COR-L47 (cell line): ENCODE results near the gene OR51B2.
"Not testable (repeated sequence)": the region's sequence is repeated elsewhere in the genome, so short reads cannot be mapped to it uniquely, and the experiment has no call there.

Source experiments
- DNase-seq: peaks from one replicate; lab custom pipeline; 2025; lab: John Stamatoyannopoulos, UW

OR51B2 gene

DNA sequence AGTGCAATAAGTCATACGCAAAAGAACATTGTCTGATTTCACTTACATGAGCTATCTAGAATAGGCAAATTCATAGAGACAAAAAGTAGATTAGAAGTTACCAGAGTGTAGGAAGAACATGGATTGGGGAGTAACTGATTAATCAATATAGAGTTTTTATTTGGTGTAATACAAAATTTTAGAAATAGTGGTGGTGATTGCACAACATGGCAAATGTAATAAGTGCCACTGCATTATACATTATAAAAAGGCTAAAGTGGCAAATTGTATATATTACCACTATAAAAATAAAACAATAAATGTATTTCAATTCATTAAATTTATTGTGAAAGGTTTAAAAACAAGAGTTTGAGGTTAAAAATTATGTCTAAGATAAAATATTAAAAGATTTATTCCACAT lies 13.7 kb downstream of the OR51B2 start:
- DNase-seq: no peak

DNA sequence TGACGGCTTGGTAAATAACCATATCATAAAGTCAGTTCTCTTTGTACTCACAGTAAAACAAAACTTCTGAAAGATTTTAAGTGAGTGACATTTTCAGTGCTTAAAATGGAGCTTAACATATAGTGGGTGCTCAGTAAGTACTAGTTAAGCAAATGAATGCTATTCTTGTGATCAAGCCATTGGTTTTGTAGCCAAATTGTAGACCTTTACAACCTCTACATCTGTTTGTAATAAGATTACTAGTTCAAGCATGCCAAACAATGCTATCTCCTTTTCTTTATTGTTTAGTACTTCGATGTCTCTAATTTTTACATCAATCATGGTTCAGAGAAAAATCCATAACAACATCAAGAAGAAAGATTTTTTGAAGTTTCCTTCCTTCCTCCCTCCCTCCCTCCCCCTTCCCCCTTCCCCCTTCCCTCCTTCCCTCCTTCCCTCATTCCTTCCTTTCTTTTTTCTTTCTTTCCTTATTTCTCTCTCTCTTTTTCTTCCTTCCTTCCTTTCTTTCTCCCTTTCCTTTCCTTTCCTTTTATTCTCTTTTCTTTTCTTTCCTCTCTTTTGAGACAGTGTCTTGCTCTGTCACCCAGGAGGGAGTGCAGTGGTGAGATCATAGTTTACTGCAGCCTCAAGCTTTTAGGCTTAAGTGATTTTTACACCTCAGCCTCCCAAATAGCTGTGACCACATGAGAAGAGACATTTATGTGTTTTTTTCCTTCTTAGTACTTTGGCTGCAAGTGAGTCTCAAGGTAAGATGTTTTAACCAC lies 16.7 kb downstream of the OR51B2 start:
- no peak for DNase-seq

- DNase-seq: no peak
These were observed 20.1 kb downstream of the OR51B2 start for GRCh38 chr11:5304046-5304445.

- DNase-seq: no peak
These were observed 20.5 kb downstream of the OR51B2 start for GRCh38 chr11:5303626-5304025.

GRCh38 chr11:5301846-5302245 lies 22.3 kb downstream of the OR51B2 start, which contains the start of gene OR51B4:
OR51B4 (minus strand) TSS chr11:5301946; CDS start chr11:5301946, 0 bp downstream.
- no peak for DNase-seq

DNA sequence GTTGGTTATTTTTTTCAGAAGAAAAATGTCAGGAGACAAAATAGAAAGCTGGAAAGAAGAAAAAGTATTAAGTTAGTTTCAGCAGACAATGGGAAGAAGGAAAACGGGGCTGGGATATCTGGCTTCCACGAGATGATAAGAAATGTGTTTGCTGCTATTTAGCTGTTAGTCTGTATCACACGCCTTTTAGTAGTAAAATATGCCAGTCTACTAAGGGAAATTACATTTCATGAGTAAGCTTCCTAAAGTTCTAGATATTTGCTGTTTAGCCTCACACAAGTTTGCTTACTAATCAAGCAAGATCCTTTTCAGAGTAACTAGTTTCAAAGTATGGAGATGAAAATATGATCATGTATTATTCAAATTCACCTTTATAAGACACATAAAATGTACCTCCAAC lies 23.8 kb downstream of the OR51B2 start:
- DNase-seq: no peak

DNA sequence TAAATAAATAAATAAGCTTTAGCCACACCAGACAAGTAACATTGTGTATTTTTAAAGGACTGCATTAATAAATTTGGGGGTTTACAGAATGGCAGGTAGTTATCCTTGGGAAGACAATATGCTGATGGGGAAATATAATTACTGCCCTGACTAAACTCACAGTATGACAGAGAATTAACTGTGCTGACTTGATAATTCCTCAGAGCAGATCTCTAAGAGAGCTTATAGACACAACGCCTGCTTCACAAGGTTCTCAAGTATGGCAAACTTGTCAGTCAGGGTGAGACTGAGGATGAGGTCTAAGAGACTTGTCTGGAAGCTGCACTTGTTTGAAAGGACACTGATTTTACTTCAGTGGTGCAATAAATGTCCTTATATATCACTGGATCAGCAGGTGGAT lies 25.6 kb downstream of the OR51B2 start:
- no peak for DNase-seq

GRCh38 chr11:5297721-5298323 lies 26.3 kb downstream of the OR51B2 start:
- no peak for DNase-seq

DNA sequence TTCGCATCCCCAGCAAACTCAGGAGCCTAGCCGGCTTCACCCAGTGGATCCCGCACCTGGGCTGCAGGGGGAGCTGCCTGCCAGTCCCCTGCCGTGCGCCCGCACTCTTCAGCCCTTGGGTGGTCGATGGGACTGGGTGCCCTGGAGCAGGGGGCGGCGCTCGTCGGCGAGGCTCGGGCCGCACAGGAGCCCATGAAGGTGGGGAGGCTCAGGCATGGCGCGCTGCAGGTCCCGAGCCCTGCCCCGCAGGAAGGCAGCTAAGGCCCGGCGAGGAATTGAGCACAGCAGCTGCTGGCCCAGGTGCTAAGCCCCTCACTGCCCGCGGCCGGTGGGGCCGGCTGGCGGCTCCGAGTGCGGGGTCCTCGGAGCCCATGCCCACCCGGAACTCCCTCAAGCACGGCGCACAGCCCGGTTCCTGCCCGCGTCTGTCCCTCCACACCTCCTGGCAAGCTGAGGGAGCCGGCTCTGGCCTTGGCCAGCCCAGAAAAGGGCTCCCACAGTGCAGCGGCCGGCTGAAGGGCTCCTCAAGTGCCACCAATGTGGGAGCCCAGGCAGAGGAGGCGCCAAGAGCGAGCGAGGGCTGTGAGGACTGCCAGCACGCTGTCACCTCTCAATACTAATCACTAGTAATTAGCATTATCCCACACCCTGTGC lies 29.6 kb downstream of the OR51B2 start:
- DNase-seq: not testable (repeated sequence)

GRCh38 chr11:5293028-5293427 lies 31.1 kb downstream of the OR51B2 start:
- DNase-seq: no peak

GRCh38 chr11:5291207-5291838 lies 32.8 kb downstream of the OR51B2 start:
- DNase-seq: no peak

- no peak for DNase-seq
These were observed 34.0 kb downstream of the OR51B2 start for GRCh38 chr11:5290106-5290505.

DNA sequence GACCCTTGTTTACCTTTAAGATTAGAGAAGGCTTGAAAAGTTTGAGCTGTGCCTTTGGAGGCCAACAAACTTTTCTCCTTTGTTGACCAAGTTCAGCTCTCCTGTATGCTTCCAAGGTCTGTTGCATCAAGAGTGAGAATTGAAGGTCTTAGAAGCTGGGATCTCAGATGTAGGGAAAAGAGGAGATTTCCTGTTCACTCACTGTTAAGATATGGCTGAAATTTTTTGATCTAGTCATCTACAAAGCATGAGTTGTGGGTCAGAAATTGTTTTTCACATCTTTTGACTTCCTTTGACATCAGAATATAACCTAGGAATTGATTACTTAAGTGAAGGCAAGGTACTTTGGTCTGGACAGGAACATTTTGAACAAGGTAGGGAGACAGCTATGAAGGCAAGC lies 34.4 kb downstream of the OR51B2 start:
- DNase-seq: no peak

GRCh38 chr11:5288906-5289550 lies 35.1 kb downstream of the OR51B2 start:
- DNase-seq: no peak

DNA sequence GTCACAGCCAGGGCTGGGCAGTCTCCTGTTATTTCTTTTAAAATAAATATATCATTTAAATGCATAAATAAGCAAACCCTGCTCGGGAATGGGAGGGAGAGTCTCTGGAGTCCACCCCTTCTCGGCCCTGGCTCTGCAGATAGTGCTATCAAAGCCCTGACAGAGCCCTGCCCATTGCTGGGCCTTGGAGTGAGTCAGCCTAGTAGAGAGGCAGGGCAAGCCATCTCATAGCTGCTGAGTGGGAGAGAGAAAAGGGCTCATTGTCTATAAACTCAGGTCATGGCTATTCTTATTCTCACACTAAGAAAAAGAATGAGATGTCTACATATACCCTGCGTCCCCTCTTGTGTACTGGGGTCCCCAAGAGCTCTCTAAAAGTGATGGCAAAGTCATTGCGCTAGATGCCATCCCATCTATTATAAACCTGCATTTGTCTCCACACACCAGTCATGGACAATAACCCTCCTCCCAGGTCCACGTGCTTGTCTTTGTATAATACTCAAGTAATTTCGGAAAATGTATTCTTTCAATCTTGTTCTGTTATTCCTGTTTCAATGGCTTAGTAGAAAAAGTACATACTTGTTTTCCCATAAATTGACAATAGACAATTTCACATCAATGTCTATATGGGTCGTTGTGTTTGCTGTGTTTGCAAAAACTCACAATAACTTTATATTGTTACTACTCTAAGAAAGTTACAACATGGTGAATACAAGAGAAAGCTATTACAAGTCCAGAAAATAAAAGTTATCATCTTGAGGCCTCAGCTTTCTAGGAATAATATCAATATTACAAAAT lies 35.8 kb downstream of the OR51B2 start:
- DNase-seq: no peak

GRCh38 chr11:5286901-5287300 lies 37.2 kb downstream of the OR51B2 start:
- DNase-seq: no peak

DNA sequence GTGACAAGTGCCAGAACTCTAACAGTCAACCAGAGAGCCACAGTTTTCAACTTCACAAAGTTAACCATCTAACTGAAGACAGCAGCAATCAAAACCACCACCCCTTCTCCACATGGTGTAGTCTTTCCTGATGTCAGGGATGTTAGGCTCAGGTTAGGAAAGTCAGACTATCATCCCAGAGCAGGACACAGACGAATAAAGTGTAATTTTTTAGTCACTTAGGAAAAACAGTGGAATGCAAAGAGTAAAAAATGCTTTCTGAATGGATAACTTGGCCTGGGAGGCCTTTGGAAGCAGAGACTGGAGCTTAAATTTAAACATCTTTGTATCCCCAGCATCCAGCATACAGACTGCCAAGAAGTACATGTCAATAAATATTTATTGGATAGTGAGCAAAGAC lies 37.7 kb downstream of the OR51B2 start:
- DNase-seq: no peak

- DNase-seq: no peak
These were observed 38.3 kb downstream of the OR51B2 start for GRCh38 chr11:5285703-5286340.

DNA sequence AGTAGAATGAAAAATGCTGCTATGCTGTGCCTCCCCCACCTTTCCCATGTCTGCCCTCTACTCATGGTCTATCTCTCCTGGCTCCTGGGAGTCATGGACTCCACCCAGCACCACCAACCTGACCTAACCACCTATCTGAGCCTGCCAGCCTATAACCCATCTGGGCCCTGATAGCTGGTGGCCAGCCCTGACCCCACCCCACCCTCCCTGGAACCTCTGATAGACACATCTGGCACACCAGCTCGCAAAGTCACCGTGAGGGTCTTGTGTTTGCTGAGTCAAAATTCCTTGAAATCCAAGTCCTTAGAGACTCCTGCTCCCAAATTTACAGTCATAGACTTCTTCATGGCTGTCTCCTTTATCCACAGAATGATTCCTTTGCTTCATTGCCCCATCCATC lies 39.5 kb downstream of the OR51B2 start:
- DNase-seq: no peak

- DNase-seq: no peak
These were observed 40.2 kb downstream of the OR51B2 start for GRCh38 chr11:5283882-5284281.

DNA sequence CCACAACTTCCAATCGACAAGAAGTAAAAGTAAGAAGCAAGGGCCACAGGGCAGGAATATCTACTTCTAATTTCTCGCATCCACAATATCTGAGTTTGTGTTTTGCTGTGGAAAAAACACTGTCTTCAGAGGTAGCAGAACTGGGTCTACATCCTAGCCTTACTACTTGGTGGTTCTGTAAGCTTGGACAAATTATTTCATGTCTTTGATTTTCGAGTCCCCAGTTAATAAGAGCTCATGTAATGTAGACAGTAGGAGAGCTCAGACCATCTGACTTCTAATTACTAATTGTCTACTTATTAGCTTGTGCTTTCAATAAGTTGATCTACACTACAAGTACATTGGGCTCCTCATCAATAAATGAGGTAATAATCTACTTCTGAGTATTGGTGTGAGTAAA lies 41.0 kb downstream of the OR51B2 start:
- no peak for DNase-seq
